Right ventricle myocardium superior (tissue), 1 donor: Measurements from ENCODE around the gene APOC4. TPM values are rescaled to one million over a fixed set of nuclear protein-coding genes. Genes with fewer than 3 reads are reported as not detected.

ENCODE experiments used
- ATAC-seq: fragments of 200-7000 bp; cut with Tn5 transposase; one replicate; pipeline ENCODE4 v1.9.1; 2020; ENCODE audit warnings: mild to moderate bottlenecking; ENCODE audit not compliant: poor library complexity
- DNase-seq: peaks from one replicate; pipeline ENCODE4 v3.0.0-alpha.2; 2020
- intact Hi-C: fragments of 100-400 bp; cut with DNase I; formaldehyde crosslinking; loops from one replicate; pipeline ENCODE4 v1.11.2; 2022
- total RNA-seq: library from RNA; stranded (reverse); fragmentation: NEBNext Ultra II Directional; extraction: Animal tissue kit (Norgen Biotek cat#: 25700); gene quantifications from one replicate; pipeline ENCODE4 v1.2.1, GENCODE V29; 2021
- donor health status: DM: no; HTN: yes; CAD: no; lungs with severe emphysema.

Gene APOC4
- total RNA-seq, 1 donor from 2014 or later: not detected

DNA sequence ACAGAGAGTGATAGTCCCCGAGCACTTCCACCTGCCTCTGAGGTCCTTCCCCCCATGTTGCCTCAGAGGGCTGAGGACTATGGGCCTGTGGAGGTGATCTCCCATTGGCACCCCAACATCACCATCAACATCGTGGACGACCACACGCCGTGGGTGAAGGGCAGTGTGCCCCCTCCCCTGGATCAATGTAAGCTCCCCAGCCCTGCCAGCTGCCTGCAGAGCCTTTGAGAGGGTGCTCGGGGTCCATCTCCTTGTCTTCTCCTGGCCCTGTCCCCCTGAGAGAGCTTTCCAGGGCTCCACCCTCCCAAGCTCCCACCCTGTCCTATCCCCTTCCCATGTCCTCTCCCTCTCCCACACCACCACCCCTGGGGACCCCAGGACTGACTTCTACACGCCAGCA, 44.4 kb downstream of the APOC4 start:
- no peak for ATAC-seq
- no peak for DNase-seq
- intact Hi-C loops: no loop called here

DNA sequence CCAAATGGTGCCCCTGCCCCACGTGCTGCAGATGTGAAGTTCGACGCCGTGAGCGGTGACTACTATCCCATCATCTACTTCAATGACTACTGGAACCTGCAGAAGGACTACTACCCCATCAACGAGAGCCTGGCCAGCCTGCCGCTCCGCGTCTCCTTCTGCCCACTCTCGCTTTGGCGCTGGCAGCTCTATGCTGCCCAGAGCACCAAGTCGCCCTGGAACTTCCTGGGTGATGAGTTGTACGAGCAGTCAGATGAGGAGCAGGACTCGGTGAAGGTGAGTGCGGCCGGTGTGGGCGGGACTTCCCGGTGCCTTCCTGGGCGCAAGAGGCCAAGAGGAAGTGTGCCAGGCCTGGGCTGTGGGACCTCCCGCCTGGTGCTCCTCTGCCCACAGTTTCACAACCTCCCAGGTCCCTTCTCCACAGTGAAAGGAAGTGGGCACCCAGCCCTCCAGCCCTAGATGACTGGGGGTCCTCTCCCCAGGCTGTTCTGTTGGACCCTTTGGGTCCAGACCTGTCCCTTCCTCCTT, 45.2 kb downstream of the APOC4 start:
- no peak for DNase-seq
- ATAC-seq: no peak
- intact Hi-C loops: no loop called here

DNA sequence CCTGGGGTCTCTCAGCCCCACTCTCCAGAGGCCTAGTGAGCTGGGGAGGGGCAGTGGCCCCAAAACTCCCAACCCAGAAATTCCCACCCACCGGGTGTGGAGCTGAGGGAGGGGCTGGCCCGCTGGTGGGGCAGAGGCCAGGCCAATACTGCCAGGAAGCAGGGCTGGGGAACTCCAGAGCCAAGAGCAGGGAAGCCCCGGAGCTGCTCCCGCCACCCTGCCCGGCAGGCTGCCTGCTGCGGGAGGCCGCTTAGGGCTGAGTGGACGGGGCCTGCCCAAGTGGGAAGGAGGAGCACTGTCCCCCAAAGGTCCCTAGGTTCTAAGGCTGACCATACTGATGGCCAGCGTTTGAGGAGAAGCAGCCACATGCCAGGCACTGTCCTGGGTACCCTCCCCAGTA, 46.2 kb downstream of the APOC4 start:
- intact Hi-C loops: no loop called here
- DNase-seq (no peak), ATAC-seq (no peak)

DNA sequence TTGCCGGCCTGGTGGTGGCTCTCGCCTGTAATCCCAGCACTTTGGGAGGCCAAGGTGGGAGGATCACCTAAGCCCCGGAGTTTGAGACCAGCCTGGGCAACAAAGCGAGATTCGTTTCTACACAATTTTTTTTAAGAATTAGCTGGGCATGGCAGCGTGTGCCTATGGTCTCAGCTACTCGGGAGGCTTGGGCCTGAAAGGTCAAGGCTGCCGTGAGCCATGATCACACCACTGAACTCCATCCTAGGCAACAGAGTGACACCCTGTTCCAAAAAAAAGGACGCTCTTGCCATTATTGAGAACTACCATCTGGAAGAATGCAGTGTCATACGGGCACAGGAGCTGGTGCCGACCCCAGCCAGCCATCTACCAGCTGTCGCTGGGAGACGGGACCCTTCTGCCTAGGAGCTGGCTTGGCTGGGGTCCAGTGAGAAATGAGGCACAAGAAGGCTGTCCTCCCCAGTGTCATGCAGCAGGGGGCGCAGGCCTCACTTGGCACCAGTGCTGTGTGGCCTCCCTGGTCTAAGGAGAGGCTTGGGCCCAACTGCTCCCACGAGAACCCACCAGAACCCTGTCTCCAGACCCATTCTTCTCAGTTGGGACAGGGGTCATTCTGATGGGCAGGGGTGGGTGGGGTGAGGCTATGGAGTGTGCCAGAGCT, 47.0 kb downstream of the APOC4 start:
- peak; percentile 74 for DNase-seq
- intact Hi-C loops: no loop called here

DNA sequence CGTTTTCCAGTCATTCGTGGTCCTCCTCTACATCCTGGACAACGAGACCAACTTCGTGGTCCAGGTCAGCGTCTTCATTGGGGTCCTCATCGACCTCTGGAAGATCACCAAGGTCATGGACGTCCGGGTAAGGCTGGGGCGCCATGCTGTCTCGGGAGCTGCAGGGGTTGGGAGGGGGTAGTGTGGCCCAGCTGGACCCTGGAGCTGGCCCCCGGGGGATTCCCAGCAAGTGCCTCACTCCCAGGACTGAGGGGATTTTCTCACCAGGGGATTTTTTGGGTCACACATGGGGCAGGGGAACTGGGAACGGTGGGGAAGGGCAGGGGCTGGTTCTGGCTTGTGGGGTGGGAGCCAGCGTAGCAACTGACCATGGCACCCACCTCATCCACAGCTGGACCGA, 48.4 kb downstream of the APOC4 start:
- DNase-seq (no peak), ATAC-seq (no peak)
- intact Hi-C loops: no loop called here

More for the DNA sequence above, 47.0 kb downstream of the APOC4 start:
- ATAC-seq: no peak

DNA sequence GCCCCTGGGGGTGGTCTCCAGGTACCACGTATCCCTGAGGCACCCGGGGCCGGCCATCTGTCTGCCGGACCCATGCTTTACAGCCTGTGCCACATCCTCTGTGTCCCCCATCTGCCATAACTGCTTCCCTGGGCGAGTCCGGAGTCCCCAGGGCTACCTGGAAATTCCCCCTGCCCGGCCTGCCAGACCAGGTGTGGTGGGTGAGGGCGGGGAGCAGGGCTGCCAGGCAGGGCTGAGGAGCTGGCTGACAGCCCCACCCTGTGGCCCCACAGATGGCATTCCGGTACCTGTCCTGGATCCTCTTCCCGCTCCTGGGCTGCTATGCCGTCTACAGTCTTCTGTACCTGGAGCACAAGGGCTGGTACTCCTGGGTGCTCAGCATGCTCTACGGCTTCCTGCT, 48.9 kb downstream of the APOC4 start:
- ATAC-seq (no peak), DNase-seq (no peak)
- intact Hi-C loops: no loop called here

DNA sequence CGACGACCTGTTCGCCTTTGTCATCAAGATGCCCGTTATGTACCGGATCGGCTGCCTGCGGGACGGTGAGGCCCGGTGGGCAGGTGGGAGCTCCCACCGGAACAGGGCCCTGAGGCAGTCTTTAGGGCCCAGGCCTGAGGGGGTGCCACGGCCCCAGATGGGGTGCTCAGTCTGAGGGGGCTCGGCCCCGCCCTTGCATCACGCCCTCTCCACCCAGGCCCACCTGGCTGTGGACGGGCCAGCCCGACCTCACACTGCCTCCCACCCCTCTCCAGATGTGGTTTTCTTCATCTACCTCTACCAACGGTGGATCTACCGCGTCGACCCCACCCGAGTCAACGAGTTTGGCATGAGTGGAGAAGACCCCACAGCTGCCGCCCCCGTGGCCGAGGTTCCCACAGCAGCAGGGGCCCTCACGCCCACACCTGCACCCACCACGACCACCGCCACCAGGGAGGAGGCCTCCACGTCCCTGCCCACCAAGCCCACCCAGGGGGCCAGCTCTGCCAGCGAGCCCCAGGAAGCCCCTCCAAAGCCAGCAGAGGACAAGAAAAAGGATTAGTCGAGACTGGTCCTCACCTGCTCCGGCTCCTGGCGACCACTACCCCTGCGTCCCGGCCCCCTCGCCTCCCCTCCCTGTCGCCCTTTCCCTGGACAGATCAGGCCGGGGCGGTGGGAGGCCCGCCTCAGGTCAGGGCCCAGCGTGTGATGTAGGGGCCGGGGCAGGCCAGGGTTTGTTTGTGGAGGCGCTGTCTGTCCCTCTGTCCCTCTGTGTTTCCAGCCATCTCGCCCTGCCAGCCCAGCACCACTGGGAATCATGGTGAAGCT, 50.5 kb downstream of the APOC4 start:
- no peak for DNase-seq
- no peak for ATAC-seq
- intact Hi-C loops: no loop called here

DNA sequence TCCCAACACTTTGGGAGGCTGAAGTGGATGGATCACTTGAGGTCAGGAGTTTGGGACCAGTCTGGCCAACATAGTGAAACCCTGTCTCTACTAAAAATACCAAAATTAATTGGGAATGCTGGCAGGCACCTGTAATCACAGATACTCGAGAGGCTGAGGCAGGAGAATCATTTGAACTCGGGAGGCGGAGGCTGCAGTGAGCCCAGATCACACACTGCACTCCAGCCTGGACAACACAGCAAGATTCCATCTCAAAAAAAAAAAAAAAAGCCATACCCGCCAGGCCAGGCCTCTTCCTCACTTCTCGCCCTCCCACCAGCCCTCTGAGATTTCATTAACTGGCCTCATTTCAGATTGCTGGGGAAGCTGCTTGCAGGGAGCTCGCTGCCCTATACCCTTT, 51.5 kb downstream of the APOC4 start:
- DNase-seq (no peak), ATAC-seq (no peak)
- intact Hi-C loops: no loop called here

DNA sequence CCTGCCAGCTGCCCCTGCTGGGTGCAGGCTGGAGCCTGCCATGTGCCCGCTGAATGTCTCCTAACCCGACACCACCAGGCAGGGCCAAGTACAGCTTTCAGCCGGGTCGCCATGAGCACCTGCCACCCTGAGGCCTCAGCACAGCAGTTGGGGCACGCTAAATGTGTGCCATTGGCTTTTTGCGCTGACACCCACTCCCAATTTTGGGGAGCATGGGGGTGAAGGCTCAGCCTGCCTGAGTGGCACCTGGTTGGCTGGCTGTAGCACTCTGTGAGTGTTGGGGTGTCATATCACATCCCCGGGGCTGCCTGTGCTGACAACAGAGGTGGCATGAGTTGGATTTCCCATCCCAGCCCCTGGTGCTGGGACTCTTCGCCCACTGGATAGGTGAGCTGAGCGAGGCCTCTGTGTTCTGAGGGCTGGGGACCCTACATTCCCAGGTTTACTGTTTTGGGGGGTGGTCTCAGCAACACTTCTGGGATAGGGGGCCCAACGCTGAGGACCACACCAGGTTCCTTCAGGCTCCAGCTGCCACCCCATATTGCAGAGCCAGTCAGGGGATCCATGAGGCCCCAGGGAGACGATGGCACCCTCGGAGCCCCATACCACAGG, 52.0 kb downstream of the APOC4 start:
- intact Hi-C loops: no loop called here
- no peak for ATAC-seq

More for the DNA sequence above, 52.0 kb downstream of the APOC4 start:
- no peak for DNase-seq

Other genes with a start within 250 kb of the APOC4 start
- gene CEACAM16, start 243.1 kb upstream of the APOC4 start, total RNA-seq: not detected
- gene BCL3, start 193.5 kb upstream of the APOC4 start, total RNA-seq: 14.6 TPM
- gene CBLC, start 164.3 kb upstream of the APOC4 start, total RNA-seq: not detected
- 86.2 TPM for gene BCAM, start 133.1 kb upstream of the APOC4 start, total RNA-seq
- 36.9 TPM for gene NECTIN2, start 95.9 kb upstream of the APOC4 start, total RNA-seq
- 48.9 TPM for gene TOMM40, start 51.0 kb upstream of the APOC4 start, total RNA-seq
- 13.6 TPM for gene APOE, start 36.4 kb upstream of the APOC4 start, total RNA-seq
- 1.00 TPM for gene APOC1, start 27.6 kb upstream of the APOC4 start, total RNA-seq
- not detected for gene APOC2, start 3.8 kb downstream of the APOC4 start, total RNA-seq
- gene CLPTM1, start 13.1 kb downstream of the APOC4 start, total RNA-seq: 89.7 TPM
- gene RELB, start 59.2 kb downstream of the APOC4 start, total RNA-seq: 2.9 TPM
- 31.7 TPM for gene CLASRP, start 96.8 kb downstream of the APOC4 start, total RNA-seq
- gene ZNF296, start 134.2 kb downstream of the APOC4 start, total RNA-seq: 0.32 TPM
- gene GEMIN7, start 137.0 kb downstream of the APOC4 start, total RNA-seq: 14.7 TPM
- 13.7 TPM for gene PPP1R37, start 150.9 kb downstream of the APOC4 start, total RNA-seq
- gene NKPD1, start 218.7 kb downstream of the APOC4 start, total RNA-seq: not detected
- gene TRAPPC6A, start 236.0 kb downstream of the APOC4 start, total RNA-seq: 15.0 TPM
- gene BLOC1S3, start 236.5 kb downstream of the APOC4 start, total RNA-seq: 3.6 TPM